ENCODE measurements around the gene DMP1.
"Not testable (repeated sequence)": the region's sequence is repeated elsewhere in the genome, so short reads cannot be mapped to it uniquely, and the experiment has no call there.

The DMP1 gene

DNA sequence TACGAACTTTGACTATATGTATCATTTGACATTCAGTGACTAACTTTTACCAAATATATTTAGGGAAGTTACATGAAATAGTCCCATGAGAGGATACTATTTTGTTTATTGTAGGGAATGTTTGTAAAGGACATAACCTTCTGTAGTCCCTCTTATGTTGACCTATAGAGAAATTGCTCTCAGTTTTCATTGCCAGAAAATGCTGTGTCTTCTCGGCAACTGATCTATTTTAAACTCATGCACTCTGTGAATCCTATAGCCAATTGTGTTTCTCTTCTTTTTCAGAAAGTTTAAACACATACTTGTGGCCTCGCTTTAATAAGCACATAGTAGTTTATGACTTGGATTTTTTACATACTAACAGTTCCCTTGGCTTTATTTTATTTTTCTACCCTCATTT lies 38.2 kb downstream of the DMP1 start:
- DNase-seq, result no peak

DNA sequence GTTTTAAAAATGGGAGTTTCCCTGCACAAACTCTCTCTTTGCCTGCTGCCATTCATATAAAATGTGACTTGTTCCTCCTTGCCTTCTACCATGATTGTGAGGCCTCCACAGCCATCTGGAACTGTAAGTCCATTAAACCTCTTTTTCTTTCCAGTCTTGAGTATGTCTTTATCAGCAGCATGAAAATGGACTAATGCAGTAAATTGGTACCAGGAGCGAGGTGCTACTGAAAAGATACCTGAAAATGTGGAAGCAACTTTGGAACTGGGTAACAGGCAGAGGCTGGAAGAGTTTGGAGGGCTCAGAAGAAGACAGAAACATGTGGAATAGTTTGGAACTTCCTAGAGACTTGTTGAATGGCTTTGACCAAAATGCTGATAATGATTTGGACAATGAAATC lies 40.9 kb downstream of the DMP1 start:
- not testable (repeated sequence) for DNase-seq

DNA sequence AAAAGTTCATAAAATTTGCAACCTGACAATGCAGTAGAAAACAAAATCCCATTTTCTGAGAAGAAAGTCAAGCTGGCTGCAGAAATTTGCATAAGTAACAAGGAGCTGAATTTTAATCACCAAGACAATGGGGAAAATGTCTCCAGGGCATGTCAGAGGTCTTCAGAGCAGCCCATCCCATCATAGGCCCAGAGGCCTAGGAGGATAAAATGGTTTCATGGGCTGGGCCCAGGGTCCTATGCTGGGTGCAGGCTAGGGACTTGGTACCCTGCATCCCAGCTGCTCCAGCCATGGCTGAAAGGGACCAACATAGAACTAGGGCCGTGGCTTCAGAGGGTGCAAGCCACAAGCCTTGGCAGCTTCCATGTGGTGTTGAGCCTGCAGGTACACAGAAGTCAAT lies 42.0 kb downstream of the DMP1 start:
- not testable (repeated sequence) for DNase-seq

DNA sequence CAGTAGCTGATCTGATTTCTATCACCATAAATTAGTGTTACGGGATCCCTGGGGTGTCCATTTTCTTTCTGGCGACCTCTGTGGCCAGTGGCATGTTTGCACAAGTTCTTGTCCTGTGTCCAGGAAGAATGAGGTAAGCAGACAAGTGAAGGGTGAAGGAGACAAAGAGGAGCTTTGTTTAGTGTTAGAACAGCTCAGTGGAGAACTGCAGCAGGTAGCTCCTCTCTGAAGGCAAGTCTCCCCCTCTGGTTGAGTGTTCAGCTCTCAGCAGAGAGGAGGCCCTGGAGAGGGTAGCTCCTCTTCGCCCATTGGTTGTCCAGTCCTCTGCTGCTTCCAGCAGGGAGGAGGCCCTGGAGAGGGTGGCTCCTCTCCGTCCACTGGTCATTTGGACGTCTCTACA lies 47.2 kb downstream of the DMP1 start:
- no peak for DNase-seq

DNA sequence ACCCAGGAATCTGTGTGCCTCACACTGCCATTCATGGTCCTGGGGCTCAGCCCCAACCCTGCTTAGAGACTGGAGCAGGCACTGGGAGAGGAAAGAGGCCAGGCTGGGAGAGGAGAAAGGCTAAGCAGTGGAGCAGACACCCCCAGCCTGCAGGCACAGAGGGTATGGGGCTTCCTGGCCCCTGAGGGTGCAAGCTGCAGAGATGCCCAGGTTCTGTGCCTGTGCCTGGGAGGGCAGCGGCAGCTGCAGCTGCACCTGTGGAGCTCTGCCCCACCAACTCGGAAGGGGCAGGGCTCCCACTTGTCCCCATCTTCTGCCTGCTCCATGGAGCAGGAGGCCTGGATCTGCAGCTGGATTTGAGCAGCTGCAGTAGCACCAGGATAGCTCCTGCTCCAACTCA lies 47.9 kb downstream of the DMP1 start:
- DNase-seq, result no peak

DNA sequence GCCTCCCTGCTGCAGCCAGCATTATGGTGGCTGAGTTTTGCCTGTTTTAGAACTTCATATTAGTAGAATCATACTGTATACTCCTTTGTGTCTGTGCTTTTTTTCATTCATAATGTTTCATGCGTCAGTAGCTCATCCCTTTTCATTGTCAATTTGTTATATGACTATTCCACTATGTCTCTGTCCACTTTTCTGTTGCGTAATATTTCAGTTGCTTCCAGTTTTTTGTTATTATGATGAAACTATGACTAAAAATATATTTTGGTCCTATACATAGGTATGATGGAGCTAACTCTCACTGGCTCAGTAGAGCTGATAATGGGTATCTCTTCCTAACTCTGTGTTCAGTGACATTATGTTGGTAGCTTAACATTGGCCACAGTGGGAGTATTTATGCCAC lies 48.3 kb downstream of the DMP1 start:
- no peak for DNase-seq

DNA sequence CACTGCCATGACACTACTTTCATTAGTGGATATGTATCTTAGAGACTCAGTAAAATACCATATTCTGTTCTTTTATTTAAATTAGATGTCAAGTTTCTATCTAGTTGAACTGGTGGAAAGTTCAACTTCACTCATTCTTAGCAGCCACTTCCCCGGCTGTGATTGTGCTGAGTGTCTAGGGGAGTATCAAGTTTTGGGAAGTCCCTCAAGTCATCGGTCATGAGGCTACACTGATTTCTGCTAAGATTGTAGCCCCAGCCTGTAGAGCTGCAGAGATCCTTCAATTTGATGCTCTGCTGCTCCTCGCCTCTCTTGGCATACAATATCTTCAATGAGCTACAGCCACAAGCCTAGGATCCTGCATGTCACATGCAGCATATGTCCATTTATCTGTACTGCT lies 53.9 kb downstream of the DMP1 start:
- no peak for DNase-seq

DNA sequence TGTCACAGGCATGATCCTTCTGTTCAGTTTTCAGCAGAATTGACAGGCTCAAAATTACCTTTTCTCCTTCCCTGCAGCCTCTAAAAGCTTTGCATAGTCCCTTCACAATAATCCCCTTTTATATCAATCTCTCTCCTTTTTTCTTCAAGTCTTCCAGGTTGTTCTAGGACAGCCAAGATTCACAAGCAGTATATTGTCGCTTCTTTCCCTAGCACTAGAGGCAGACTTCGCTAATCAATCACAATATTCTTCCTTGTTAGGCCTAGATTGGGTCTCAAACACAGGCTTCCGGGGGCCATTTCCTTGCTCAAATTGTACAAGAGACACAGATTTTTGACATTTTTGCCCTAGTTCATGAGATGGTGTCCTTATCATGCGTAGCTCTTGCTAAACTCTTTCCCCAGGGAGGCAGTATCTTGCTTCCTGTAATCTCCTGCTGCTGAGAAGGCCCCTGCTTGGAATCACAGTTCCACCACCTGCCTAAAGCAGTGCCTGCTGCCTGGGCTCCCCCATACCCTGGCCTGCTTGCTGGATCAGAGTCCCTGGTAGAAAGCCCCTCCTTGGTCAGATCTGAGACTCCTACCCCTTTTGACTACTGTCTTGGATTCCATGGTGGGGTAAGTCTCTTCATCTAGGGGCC lies 57.3 kb downstream of the DMP1 start:
- no peak for DNase-seq

Data from T-helper 9 cell (primary cell).